ENCODE results near the gene SAMD13.

The SAMD13 gene

GRCh38 chr1:84355556-84355955 lies 54.0 kb downstream of the SAMD13 start:
- H3K27me3 ChIP-seq (ENCODE audit: control insufficient read depth, low read length) = no peaks in the 10 kb centered on the region
- H3K4me2 ChIP-seq (ENCODE audit: low read length) = no peak overlapping the region
- H4K20me1 ChIP-seq (ENCODE audit: control insufficient read depth, insufficient read depth, low read depth, low read length) = no peaks in the 10 kb centered on the region
- H3K9me3 ChIP-seq (ENCODE audit: control insufficient read depth, insufficient read depth, low read length) = 0 out of 2 replicates have a peak, but pooled peaks cover 6% of the 10 kb centered on the region
- H3K9me2 ChIP-seq (replicated peaks; ENCODE audit: control insufficient read depth, low read length) = no peaks in the 10 kb centered on the region
- H3K4me3 ChIP-seq (ENCODE audit: low read length) = no peak overlapping the region
- H3K4me1 ChIP-seq (ENCODE audit: control insufficient read depth, low read length) = no peaks in the 10 kb centered on the region
- no peaks in the 10 kb centered on the region for H3K79me2 ChIP-seq (ENCODE audit: control insufficient read depth, low read length)
- H3K27ac ChIP-seq (ENCODE audit: low read depth, low read length) = no peak overlapping the region
- no peaks in the 10 kb centered on the region for H3K36me3 ChIP-seq (ENCODE audit: control insufficient read depth, low read length)
- H3F3A ChIP-seq (ENCODE audit: control insufficient read depth, insufficient read depth) = no peaks in the 10 kb centered on the region
- TF ChIP-seq EZH2phosphoT487 (IDR thresholded peaks at IDR 0.05; ENCODE audit: borderline replicate concordance, low read length) (no peak), CTCF (IDR thresholded peaks at IDR 0.05; ENCODE audit: low read depth, low read length, poor library complexity, severe bottlenecking) (no peak)

- Histone ChIP-seq H3K4me2 (ENCODE audit: low read length) (no peak overlapping the region), H3K36me3 (ENCODE audit: control insufficient read depth, low read length) (no peaks in the 10 kb centered on the region), H3K9me2 (replicated peaks; ENCODE audit: control insufficient read depth, low read length) (0 out of 2 replicates have a peak, but pooled peaks cover 3% of the 10 kb centered on the region), H3K9me3 (ENCODE audit: control insufficient read depth, insufficient read depth, low read length) (0 out of 2 replicates have a peak, but pooled peaks cover 6% of the 10 kb centered on the region), H3K27ac (ENCODE audit: low read depth, low read length) (no peak overlapping the region), H3K4me3 (ENCODE audit: low read length) (no peak overlapping the region), H3K27me3 (ENCODE audit: control insufficient read depth, low read length) (no peaks in the 10 kb centered on the region), H3F3A (ENCODE audit: control insufficient read depth, insufficient read depth) (no peaks in the 10 kb centered on the region), H3K4me1 (ENCODE audit: control insufficient read depth, low read length) (no peaks in the 10 kb centered on the region), H4K20me1 (ENCODE audit: control insufficient read depth, insufficient read depth, low read depth, low read length) (no peaks in the 10 kb centered on the region), H3K79me2 (ENCODE audit: control insufficient read depth, low read length) (no peaks in the 10 kb centered on the region)
- no peak for TF ChIP-seq EZH2phosphoT487 (IDR thresholded peaks at IDR 0.05; ENCODE audit: borderline replicate concordance, low read length)
- TF ChIP-seq CTCF (IDR thresholded peaks at IDR 0.05; ENCODE audit: low read depth, low read length, poor library complexity, severe bottlenecking) = no peak
These were observed 55.4 kb downstream of the SAMD13 start for GRCh38 chr1:84356881-84357280.

- Histone ChIP-seq H3K4me1 (ENCODE audit: control insufficient read depth, low read length) (no peaks in the 10 kb centered on the region), H3K4me3 (ENCODE audit: low read length) (no peak overlapping the region), H3K4me2 (ENCODE audit: low read length) (no peak overlapping the region), H3F3A (ENCODE audit: control insufficient read depth, insufficient read depth) (no peaks in the 10 kb centered on the region), H3K27me3 (ENCODE audit: control insufficient read depth, low read length) (no peaks in the 10 kb centered on the region), H3K9me3 (ENCODE audit: control insufficient read depth, insufficient read depth, low read length) (0 out of 2 replicates have a peak, but pooled peaks cover 6% of the 10 kb centered on the region), H3K79me2 (ENCODE audit: control insufficient read depth, low read length) (no peaks in the 10 kb centered on the region), H3K36me3 (ENCODE audit: control insufficient read depth, low read length) (no peaks in the 10 kb centered on the region), H4K20me1 (ENCODE audit: control insufficient read depth, insufficient read depth, low read depth, low read length) (no peaks in the 10 kb centered on the region), H3K9me2 (replicated peaks; ENCODE audit: control insufficient read depth, low read length) (0 out of 2 replicates have a peak, but pooled peaks cover 3% of the 10 kb centered on the region), H3K27ac (ENCODE audit: low read depth, low read length) (no peak overlapping the region)
- TF ChIP-seq CTCF (IDR thresholded peaks at IDR 0.05; ENCODE audit: low read depth, low read length, poor library complexity, severe bottlenecking) (no peak), EZH2phosphoT487 (IDR thresholded peaks at IDR 0.05; ENCODE audit: borderline replicate concordance, low read length) (no peak)
These were observed 57.2 kb downstream of the SAMD13 start for GRCh38 chr1:84358695-84359094.
